ENCODE measurements around the gene CYP26B1. TPM values are rescaled to one million over a fixed set of nuclear protein-coding genes. Genes with fewer than 3 reads are reported as not detected.
"Not testable (repeated sequence)": the region's sequence is repeated elsewhere in the genome, so short reads cannot be mapped to it uniquely, and the experiment has no call there.

CYP26B1 gene
- total RNA-seq, 3 donors from 2014 or later: 0.82 to 9.5 (median 2.5) TPM

GRCh38 chr2:72090271-72090720 is 57.4 kb downstream of the CYP26B1 start:
- ATAC-seq: no peak
- DNase-seq: no peak

DNA sequence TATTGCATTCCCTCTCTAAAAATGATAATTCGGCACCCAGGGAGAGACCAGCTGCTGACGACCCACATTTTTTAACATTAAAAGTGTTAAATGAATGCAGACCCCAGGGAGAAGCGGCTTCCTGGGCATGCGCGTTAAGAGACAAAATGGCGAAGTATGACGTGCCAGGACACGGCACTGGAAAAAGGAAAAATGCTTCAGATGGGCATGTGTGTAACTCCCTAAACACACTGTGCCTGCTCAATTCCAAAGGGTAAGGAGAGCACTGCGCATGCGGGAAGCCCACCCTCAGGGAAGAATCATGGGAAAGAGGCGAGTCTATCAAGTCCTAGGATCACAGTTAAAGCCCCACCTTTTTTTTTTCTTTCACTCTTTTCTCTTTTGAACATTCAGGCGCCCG is 58.1 kb downstream of the CYP26B1 start:
- H3K4me3 ChIP-seq: no peak overlapping the region
- H3K36me3 ChIP-seq (ENCODE audit: low read depth): no peaks in the 10 kb centered on the region
- ATAC-seq (no peak), DNase-seq (no peak)
- no peak for TF ChIP-seq CTCF (IDR thresholded peaks at IDR 0.05)
- intact Hi-C loops (cut with DNase I, micrococcal nuclease): no loop called here
- H3K9me3 ChIP-seq: no peaks in the 10 kb centered on the region
- no peaks in the 10 kb centered on the region for H3K4me1 ChIP-seq (ENCODE audit: low read depth)

More at GRCh38 chr2:72090271-72090720, 57.4 kb downstream of the CYP26B1 start:
- Histone ChIP-seq H3K9me3 (no peaks in the 10 kb centered on the region), H3K4me1 (ENCODE audit: low read depth) (no peaks in the 10 kb centered on the region), H3K4me3 (no peak overlapping the region), H3K36me3 (ENCODE audit: low read depth) (no peaks in the 10 kb centered on the region)
- no peak for TF ChIP-seq CTCF (IDR thresholded peaks at IDR 0.05)
- intact Hi-C loops (cut with DNase I, micrococcal nuclease): no loop called here

DNA sequence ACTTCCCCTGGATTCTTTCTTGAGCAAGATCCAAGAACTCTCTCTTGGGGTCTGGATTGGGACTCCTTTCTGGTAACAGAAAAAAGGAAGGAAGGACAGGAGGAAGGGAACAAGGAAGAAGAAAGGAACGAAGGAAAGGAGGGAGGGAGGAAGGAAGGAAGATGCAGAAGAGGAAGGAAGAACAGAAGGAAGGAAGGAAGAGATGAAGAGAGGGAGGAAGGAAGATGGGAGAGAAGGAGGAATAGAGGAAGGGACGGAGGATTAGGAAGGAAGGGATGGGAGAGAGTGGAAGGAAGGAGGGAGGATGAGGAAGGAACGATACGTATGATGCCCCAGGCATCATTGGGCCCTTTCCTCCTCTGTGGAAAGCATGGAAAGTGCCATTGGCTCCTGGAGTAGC is 58.6 kb downstream of the CYP26B1 start:
- Histone ChIP-seq H3K36me3 (ENCODE audit: low read depth) (no peaks in the 10 kb centered on the region), H3K4me1 (ENCODE audit: low read depth) (no peaks in the 10 kb centered on the region), H3K4me3 (no peak overlapping the region), H3K9me3 (no peaks in the 10 kb centered on the region)
- DNase-seq: no peak
- TF ChIP-seq CTCF (IDR thresholded peaks at IDR 0.05): no peak
- intact Hi-C loops (cut with DNase I, micrococcal nuclease): no loop called here
- no peak for ATAC-seq

- intact Hi-C loops (cut with DNase I, micrococcal nuclease); ATAC-seq: not testable (repeated sequence)
These were observed 60.6 kb downstream of the CYP26B1 start for GRCh38 chr2:72086871-72087633.

GRCh38 chr2:72085513-72085912 is 62.1 kb downstream of the CYP26B1 start:
- no peak for ATAC-seq
- intact Hi-C loops (cut with DNase I, micrococcal nuclease): no loop called here
- no peak overlapping the region for H3K4me3 ChIP-seq
- H3K9me3 ChIP-seq: no peaks in the 10 kb centered on the region
- no peaks in the 10 kb centered on the region for H3K36me3 ChIP-seq (ENCODE audit: low read depth)
- no peaks in the 10 kb centered on the region for H3K4me1 ChIP-seq (ENCODE audit: low read depth)
- TF ChIP-seq CTCF (IDR thresholded peaks at IDR 0.05): no peak
- no peak for DNase-seq

More at GRCh38 chr2:72086871-72087633, 60.6 kb downstream of the CYP26B1 start:
- not testable (repeated sequence) for H3K36me3 ChIP-seq (ENCODE audit: low read depth); H3K4me1 ChIP-seq (ENCODE audit: low read depth); H3K9me3 ChIP-seq; DNase-seq; H3K4me3 ChIP-seq

DNA sequence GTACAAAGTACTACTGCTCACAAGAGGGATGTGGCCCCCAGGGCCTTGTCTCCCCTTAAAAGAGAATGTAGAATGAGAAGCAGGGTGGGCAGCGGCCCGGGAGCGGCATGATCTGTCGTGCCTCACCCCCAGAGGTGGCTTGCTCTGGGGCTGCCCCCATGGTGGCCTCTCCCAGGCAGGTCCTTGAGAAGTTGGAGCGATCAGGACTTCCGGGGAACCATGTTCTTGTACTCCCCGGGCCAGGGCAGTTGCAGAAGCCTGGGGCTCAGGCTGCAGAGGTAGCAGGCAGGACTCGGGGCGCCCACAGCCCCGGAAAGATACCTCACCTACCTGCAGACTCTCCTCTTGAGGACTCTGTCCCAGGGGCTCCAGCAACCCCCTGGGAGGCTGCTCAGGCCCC is 62.6 kb downstream of the CYP26B1 start:
- no peaks in the 10 kb centered on the region for H3K4me1 ChIP-seq (ENCODE audit: low read depth)
- no peak for ATAC-seq
- intact Hi-C loops (cut with DNase I, micrococcal nuclease): no loop called here
- H3K4me3 ChIP-seq: no peak overlapping the region
- no peak for DNase-seq
- H3K9me3 ChIP-seq: no peaks in the 10 kb centered on the region
- H3K36me3 ChIP-seq (ENCODE audit: low read depth): no peaks in the 10 kb centered on the region
- TF ChIP-seq CTCF (IDR thresholded peaks at IDR 0.05): no peak
